ENCODE measurements around the gene TUT1. TPM values are rescaled to one million over a fixed set of nuclear protein-coding genes. Genes with fewer than 3 reads are reported as not detected.
A peak's percentile ranks its signal among the peaks of the same experiment; 100 is the strongest.
"Not testable (repeated sequence)": the region's sequence is repeated elsewhere in the genome, so short reads cannot be mapped to it uniquely, and the experiment has no call there.

Gene TUT1
- 10 to 100 TPM; 32.5 to 36.0 TPM for total RNA-seq

- H3K36me3 Mint-ChIP-seq (ENCODE audit: low read depth): peaks cover 63% of the 10 kb centered on the region
- ChIA-PET CTCF (interaction anchor here (0.5 to 3.4 kb wide), 37 partner anchors 8 to 1746 kb away, joined by 3 to 21 read pairs (median 4); partner anchors contain the start of genes AHNAK, B3GAT3, C11orf98 and CSKMT), POLR2A (interaction anchor here (0.5 to 2.9 kb wide), 46 partner anchors 9 to 1270 kb away, joined by 3 to 81 read pairs (median 8); partner anchors contain the start of genes B3GAT3, C11orf98, CPSF7 and CSKMT)
- peaks cover 47% of the 10 kb centered on the region for H3K4me1 Mint-ChIP-seq
- peak within 1 kb of the TSS; percentile 99 for H3K4me3 Mint-ChIP-seq
- no peaks in the 10 kb centered on the region for H3K27me3 Mint-ChIP-seq
- H3K9me3 Mint-ChIP-seq (ENCODE audit: low read depth): no peaks in the 10 kb centered on the region
- DNase-seq (peak; percentile 97), ATAC-seq (peak; percentile 93)
- intact Hi-C loops (cut with DNase I, micrococcal nuclease): loop anchor here (1.0 to 5.0 kb wide), 21 partner anchors 8 to 289 kb away; partner anchors contain the start of genes C11orf98 (in 2 of the 2), CSKMT (in 2 of the 2), INTS5 (in 2 of the 2) and UBXN1 (in 2 of the 2)
- H3K27ac Mint-ChIP-seq: peak within 1 kb of the TSS; percentile 99
Measured at GRCh38 chr11:62591448-62592145, at the start of gene TUT1. Gene TUT1, minus strand, starts transcription at chr11:62591523. Its CDS starts 38 bp downstream, at chr11:62591485.

GRCh38 chr11:62632492-62632891 is 41.2 kb upstream of the TUT1 start:
- H3K36me3 Mint-ChIP-seq (ENCODE audit: low read depth): peaks cover 74% of the 10 kb centered on the region
- H3K27ac Mint-ChIP-seq: peak overlapping the region; percentile 59
- ChIA-PET POLR2A (interaction anchor here (0.7 kb wide), 1 partner anchor 166 kb away, joined by 3 read pairs; no protein-coding TSS in a partner anchor), CTCF (interaction anchor here (0.5 to 1.0 kb wide), 2 partner anchors 29 to 77 kb away, joined by 3 to 4 read pairs; no protein-coding TSS in a partner anchor)
- ATAC-seq: no peak
- H3K9me3 Mint-ChIP-seq (ENCODE audit: low read depth): no peaks in the 10 kb centered on the region
- intact Hi-C loops (cut with DNase I, micrococcal nuclease): no loop called here
- DNase-seq: no peak
- no peaks in the 10 kb centered on the region for H3K27me3 Mint-ChIP-seq
- no peak overlapping the region for H3K4me3 Mint-ChIP-seq
- peaks cover 21% of the 10 kb centered on the region for H3K4me1 Mint-ChIP-seq

- peak; percentile 47 for ATAC-seq
Measured at GRCh38 chr11:62627713-62628112, 36.4 kb upstream of the TUT1 start.

GRCh38 chr11:62622476-62623089 is 31.3 kb upstream of the TUT1 start:
- Mint-ChIP-seq H3K4me3 (peak overlapping the region; percentile 92), H3K9me3 (ENCODE audit: low read depth) (no peaks in the 10 kb centered on the region), H3K36me3 (ENCODE audit: low read depth) (peaks cover 32% of the 10 kb centered on the region), H3K27ac (peak overlapping the region; percentile 94), H3K27me3 (no peaks in the 10 kb centered on the region), H3K4me1 (peaks cover 27% of the 10 kb centered on the region)
- no peak for ATAC-seq
- intact Hi-C loops (cut with DNase I, micrococcal nuclease): loop anchor here (1.0 kb wide), 11 partner anchors 10 to 830 kb away; partner anchors contain the start of genes EML3 (in 2 of the 2), TUT1 (in 2 of the 2), C11orf98 (in 1 of the 2) and CSKMT (in 1 of the 2)
- ChIA-PET CTCF (interaction anchor here (0.7 to 2.9 kb wide), 7 partner anchors 10 to 57 kb away, joined by 3 to 14 read pairs (median 6); partner anchors contain the start of genes EML3, GANAB, ROM1 and TUT1), POLR2A (interaction anchor here (0.6 to 3.2 kb wide), 11 partner anchors 11 to 229 kb away, joined by 3 to 16 read pairs (median 6); partner anchors contain the start of genes C11orf98, CSKMT, GANAB and HNRNPUL2)
- DNase-seq: no peak

More at GRCh38 chr11:62627713-62628112, 36.4 kb upstream of the TUT1 start:
- ChIA-PET CTCF (interaction anchor here (0.5 kb wide), 1 partner anchor 17 kb away, joined by 3 read pairs; no protein-coding TSS in a partner anchor), POLR2A (no interaction called here)
- H3K4me1 Mint-ChIP-seq: peaks cover 6% of the 10 kb centered on the region
- H3K27ac Mint-ChIP-seq: peak overlapping the region; percentile 55
- H3K4me3 Mint-ChIP-seq: no peak overlapping the region
- H3K27me3 Mint-ChIP-seq: no peaks in the 10 kb centered on the region
- no peak for DNase-seq
- intact Hi-C loops (cut with DNase I, micrococcal nuclease): no loop called here
- no peaks in the 10 kb centered on the region for H3K9me3 Mint-ChIP-seq (ENCODE audit: low read depth)
- H3K36me3 Mint-ChIP-seq (ENCODE audit: low read depth): peaks cover 52% of the 10 kb centered on the region

GRCh38 chr11:62621567-62622470 is 30.5 kb upstream of the TUT1 start, which contains the start of gene B3GAT3:
Gene B3GAT3, minus strand, starts transcription at chr11:62621986. Its CDS starts 39 bp downstream, at chr11:62621947.
- ATAC-seq: peak; percentile 94
- Mint-ChIP-seq H3K4me3 (peak within 1 kb of the TSS; percentile 92), H3K36me3 (ENCODE audit: low read depth) (peaks cover 32% of the 10 kb centered on the region), H3K27ac (peak within 1 kb of the TSS; percentile 94), H3K9me3 (ENCODE audit: low read depth) (no peaks in the 10 kb centered on the region), H3K4me1 (peaks cover 29% of the 10 kb centered on the region), H3K27me3 (no peaks in the 10 kb centered on the region)
- ChIA-PET POLR2A (interaction anchor here (0.6 to 3.2 kb wide), 14 partner anchors 10 to 234 kb away, joined by 3 to 16 read pairs (median 6); partner anchors contain the start of genes BSCL2, C11orf98, CSKMT and GANAB), CTCF (interaction anchor here (0.7 to 2.9 kb wide), 11 partner anchors 9 to 58 kb away, joined by 3 to 14 read pairs (median 5); partner anchors contain the start of genes C11orf98, CSKMT, EML3 and GANAB)
- DNase-seq: peak; percentile 97
- intact Hi-C loops (cut with DNase I, micrococcal nuclease): loop anchor here (1.0 kb wide), 11 partner anchors 10 to 830 kb away; partner anchors contain the start of genes EML3 (in 2 of the 2), TUT1 (in 2 of the 2), C11orf98 (in 1 of the 2) and CSKMT (in 1 of the 2)

- H3K4me3 Mint-ChIP-seq: peak overlapping the region; percentile 92
- peaks cover 29% of the 10 kb centered on the region for H3K4me1 Mint-ChIP-seq
- DNase-seq (no peak), ATAC-seq (no peak)
- ChIA-PET POLR2A (interaction anchor here (0.6 to 3.2 kb wide), 14 partner anchors 10 to 235 kb away, joined by 3 to 16 read pairs (median 4); partner anchors contain the start of genes BSCL2, C11orf98, CSKMT and GANAB), CTCF (interaction anchor here (0.9 to 2.9 kb wide), 8 partner anchors 9 to 165 kb away, joined by 3 to 14 read pairs (median 6); partner anchors contain the start of genes C11orf98, CSKMT, EML3 and MTA2)
- H3K9me3 Mint-ChIP-seq (ENCODE audit: low read depth): no peaks in the 10 kb centered on the region
- peaks cover 34% of the 10 kb centered on the region for H3K36me3 Mint-ChIP-seq (ENCODE audit: low read depth)
- peak overlapping the region; percentile 93 for H3K27ac Mint-ChIP-seq
- no peaks in the 10 kb centered on the region for H3K27me3 Mint-ChIP-seq
- intact Hi-C loops (cut with DNase I, micrococcal nuclease): no loop called here
Measured at GRCh38 chr11:62621027-62621566, 29.8 kb upstream of the TUT1 start.

- CTCF ChIA-PET: interaction anchor here (0.6 to 1.8 kb wide), 2 partner anchors 10 to 170 kb away, joined by 3 to 6 read pairs; no protein-coding TSS in a partner anchor
- POLR2A ChIA-PET; H3K27ac Mint-ChIP-seq; H3K4me3 Mint-ChIP-seq; ATAC-seq; H3K9me3 Mint-ChIP-seq (ENCODE audit: low read depth); DNase-seq; H3K27me3 Mint-ChIP-seq; intact Hi-C loops (cut with DNase I, micrococcal nuclease): not testable (repeated sequence)
- Mint-ChIP-seq H3K4me1 (peaks cover 41% of the 10 kb centered on the region), H3K36me3 (ENCODE audit: low read depth) (peaks cover 36% of the 10 kb centered on the region)
Measured at GRCh38 chr11:62616957-62617356, 25.6 kb upstream of the TUT1 start.

- Mint-ChIP-seq H3K36me3 (ENCODE audit: low read depth) (peaks cover 29% of the 10 kb centered on the region), H3K9me3 (ENCODE audit: low read depth) (no peaks in the 10 kb centered on the region), H3K4me1 (peaks cover 37% of the 10 kb centered on the region), H3K27ac (no peak overlapping the region), H3K27me3 (no peaks in the 10 kb centered on the region), H3K4me3 (no peak overlapping the region)
- no peak for DNase-seq
- ChIA-PET POLR2A (no interaction called here), CTCF (no interaction called here)
- no peak for ATAC-seq
- intact Hi-C loops (cut with DNase I, micrococcal nuclease): no loop called here
Measured at GRCh38 chr11:62615521-62615920, 24.2 kb upstream of the TUT1 start.

GRCh38 chr11:62614275-62614674 is 23.0 kb upstream of the TUT1 start:
- H3K36me3 Mint-ChIP-seq (ENCODE audit: low read depth): peaks cover 33% of the 10 kb centered on the region
- ATAC-seq (peak; percentile 55), DNase-seq (peak; percentile 80)
- peak overlapping the region; percentile 87 for H3K27ac Mint-ChIP-seq
- H3K4me1 Mint-ChIP-seq: peaks cover 34% of the 10 kb centered on the region
- H3K4me3 Mint-ChIP-seq: peak overlapping the region; percentile 35
- CTCF ChIA-PET: interaction anchor here (0.5 to 1.8 kb wide), 2 partner anchors 13 to 118 kb away, joined by 3 to 10 read pairs; partner anchors contain the start of gene MTA2
- no peaks in the 10 kb centered on the region for H3K27me3 Mint-ChIP-seq
- no peaks in the 10 kb centered on the region for H3K9me3 Mint-ChIP-seq (ENCODE audit: low read depth)
- POLR2A ChIA-PET: no interaction called here
- intact Hi-C loops (cut with DNase I, micrococcal nuclease): loop anchor here (5.0 kb wide), 2 partner anchors 57 to 243 kb away; no protein-coding TSS in a partner anchor
